ENCODE results near the gene ZNHIT1.
A peak's percentile ranks its signal among the peaks of the same experiment; 100 is the strongest.
"Not testable (repeated sequence)": the region's sequence is repeated elsewhere in the genome, so short reads cannot be mapped to it uniquely, and the experiment has no call there.

Gene ZNHIT1

GRCh38 chr7:101203740-101204738, 13.9 kb upstream of the ZNHIT1 start:
- not testable (repeated sequence) for H3K4me3 Mint-ChIP-seq, ATAC-seq, H3K27ac Mint-ChIP-seq, H3K9me3 Mint-ChIP-seq
- peaks cover 38% of the 10 kb centered on the region for H3K27me3 Mint-ChIP-seq
- H3K4me1 Mint-ChIP-seq, result peaks cover 26% of the 10 kb centered on the region
- peaks cover 27% of the 10 kb centered on the region for H3K36me3 Mint-ChIP-seq

- Mint-ChIP-seq H3K27me3 (peaks cover 19% of the 10 kb centered on the region), H3K27ac (no peak overlapping the region), H3K4me3 (no peak overlapping the region), H3K4me1 (peaks cover 20% of the 10 kb centered on the region), H3K36me3 (peaks cover 38% of the 10 kb centered on the region), H3K9me3 (no peaks in the 10 kb centered on the region)
- peak; percentile 13 for ATAC-seq
Measured at GRCh38 chr7:101205901-101206664, 11.9 kb upstream of the ZNHIT1 start.

- Mint-ChIP-seq H3K27ac (no peak overlapping the region), H3K4me3 (no peak overlapping the region), H3K4me1 (peaks cover 15% of the 10 kb centered on the region), H3K36me3 (peaks cover 44% of the 10 kb centered on the region), H3K9me3 (no peaks in the 10 kb centered on the region), H3K27me3 (peaks cover 13% of the 10 kb centered on the region)
- ATAC-seq, result no peak
Measured at GRCh38 chr7:101206665-101207042, 11.3 kb upstream of the ZNHIT1 start.

GRCh38 chr7:101207459-101207858, 10.5 kb upstream of the ZNHIT1 start:
- ATAC-seq, result no peak
- H3K27me3 Mint-ChIP-seq, result peaks cover 5% of the 10 kb centered on the region
- peaks cover 52% of the 10 kb centered on the region for H3K36me3 Mint-ChIP-seq
- no peak overlapping the region for H3K4me3 Mint-ChIP-seq
- H3K9me3 Mint-ChIP-seq, result no peaks in the 10 kb centered on the region
- H3K4me1 Mint-ChIP-seq, result peaks cover 14% of the 10 kb centered on the region
- H3K27ac Mint-ChIP-seq, result no peak overlapping the region

- Mint-ChIP-seq H3K4me3 (no peak overlapping the region), H3K27ac (no peak overlapping the region), H3K9me3 (no peaks in the 10 kb centered on the region), H3K4me1 (peaks cover 3% of the 10 kb centered on the region), H3K36me3 (peaks cover 52% of the 10 kb centered on the region), H3K27me3 (no peaks in the 10 kb centered on the region)
- no peak for ATAC-seq
Measured at GRCh38 chr7:101208794-101209193, 9.2 kb upstream of the ZNHIT1 start.

- Mint-ChIP-seq H3K9me3 (no peaks in the 10 kb centered on the region), H3K4me3 (no peak overlapping the region), H3K27ac (no peak overlapping the region), H3K36me3 (peaks cover 63% of the 10 kb centered on the region), H3K4me1 (no peaks in the 10 kb centered on the region), H3K27me3 (no peaks in the 10 kb centered on the region)
- no peak for ATAC-seq
Measured at GRCh38 chr7:101210143-101210542, 7.8 kb upstream of the ZNHIT1 start.

- Mint-ChIP-seq H3K27ac (no peak overlapping the region), H3K9me3 (no peaks in the 10 kb centered on the region)
- peak; percentile 25 for ATAC-seq
Measured at GRCh38 chr7:101211501-101211900, 6.5 kb upstream of the ZNHIT1 start.

GRCh38 chr7:101212014-101212413, 6.0 kb upstream of the ZNHIT1 start:
- Mint-ChIP-seq H3K4me3 (no peak overlapping the region), H3K27ac (no peak overlapping the region), H3K9me3 (no peaks in the 10 kb centered on the region), H3K27me3 (no peaks in the 10 kb centered on the region), H3K4me1 (peaks cover 15% of the 10 kb centered on the region), H3K36me3 (peaks cover 64% of the 10 kb centered on the region)
- no peak for ATAC-seq

More at GRCh38 chr7:101211501-101211900, 6.5 kb upstream of the ZNHIT1 start:
- peaks cover 66% of the 10 kb centered on the region for H3K36me3 Mint-ChIP-seq
- peaks cover 10% of the 10 kb centered on the region for H3K4me1 Mint-ChIP-seq
- H3K4me3 Mint-ChIP-seq, result no peak overlapping the region
- no peaks in the 10 kb centered on the region for H3K27me3 Mint-ChIP-seq

- H3K27ac Mint-ChIP-seq, result peak overlapping the region; percentile 94
- no peaks in the 10 kb centered on the region for H3K27me3 Mint-ChIP-seq
- peak; percentile 1 for ATAC-seq
- H3K36me3 Mint-ChIP-seq, result peaks cover 38% of the 10 kb centered on the region
- H3K4me3 Mint-ChIP-seq, result peak overlapping the region; percentile 98
- peaks cover 40% of the 10 kb centered on the region for H3K4me1 Mint-ChIP-seq
- no peaks in the 10 kb centered on the region for H3K9me3 Mint-ChIP-seq
Measured at GRCh38 chr7:101216001-101216859, 1.7 kb upstream of the ZNHIT1 start.

- H3K27me3 Mint-ChIP-seq, result no peaks in the 10 kb centered on the region
- H3K4me3 Mint-ChIP-seq, result peak overlapping the region; percentile 98
- no peaks in the 10 kb centered on the region for H3K9me3 Mint-ChIP-seq
- peak; percentile 38 for ATAC-seq
- H3K27ac Mint-ChIP-seq, result peak overlapping the region; percentile 94
- peaks cover 37% of the 10 kb centered on the region for H3K36me3 Mint-ChIP-seq
- peaks cover 47% of the 10 kb centered on the region for H3K4me1 Mint-ChIP-seq
Measured at GRCh38 chr7:101216860-101217387, 1.0 kb upstream of the ZNHIT1 start.

GRCh38 chr7:101218236-101219125, 516 bp downstream of the ZNHIT1 start:
- Mint-ChIP-seq H3K36me3 (peaks cover 47% of the 10 kb centered on the region), H3K4me1 (peaks cover 52% of the 10 kb centered on the region), H3K9me3 (no peaks in the 10 kb centered on the region), H3K27me3 (no peaks in the 10 kb centered on the region), H3K4me3 (peak overlapping the region; percentile 98), H3K27ac (peak overlapping the region; percentile 94)
- ATAC-seq, result no peak

GRCh38 chr7:101220295-101220694, 2.3 kb downstream of the ZNHIT1 start:
- ATAC-seq, result no peak
- Mint-ChIP-seq H3K27me3 (no peaks in the 10 kb centered on the region), H3K4me3 (no peak overlapping the region), H3K4me1 (peaks cover 52% of the 10 kb centered on the region), H3K36me3 (peaks cover 53% of the 10 kb centered on the region), H3K9me3 (no peaks in the 10 kb centered on the region), H3K27ac (no peak overlapping the region)

- H3K36me3 Mint-ChIP-seq, result peaks cover 49% of the 10 kb centered on the region
- no peak overlapping the region for H3K27ac Mint-ChIP-seq
- H3K9me3 Mint-ChIP-seq, result no peaks in the 10 kb centered on the region
- no peaks in the 10 kb centered on the region for H3K27me3 Mint-ChIP-seq
- no peak overlapping the region for H3K4me3 Mint-ChIP-seq
- no peak for ATAC-seq
- peaks cover 37% of the 10 kb centered on the region for H3K4me1 Mint-ChIP-seq
Measured at GRCh38 chr7:101222275-101222830, 4.4 kb downstream of the ZNHIT1 start.
